HPDE6-E6E7 (cell line): ENCODE data around the gene STRIP2.
"Not testable (repeated sequence)": the region's sequence is repeated elsewhere in the genome, so short reads cannot be mapped to it uniquely, and the experiment has no call there.

Experiments
- DNase-seq: peaks from one replicate; pipeline ENCODE4 v3.0.0; 2011; ENCODE audit warnings: missing footprints; ENCODE audit errors: extremely low spot score

STRIP2 gene

GRCh38 chr7:129493555-129493954, 59.3 kb downstream of the STRIP2 start:
- DNase-seq, result no peak

- DNase-seq, result no peak
Observed at GRCh38 chr7:129494041-129494440, 59.8 kb downstream of the STRIP2 start.

- no peak for DNase-seq
Observed at GRCh38 chr7:129495987-129496386, 61.8 kb downstream of the STRIP2 start.

- no peak for DNase-seq
Observed at GRCh38 chr7:129496653-129497052, 62.4 kb downstream of the STRIP2 start.

- no peak for DNase-seq
Observed at GRCh38 chr7:129497156-129497555, 62.9 kb downstream of the STRIP2 start.

GRCh38 chr7:129498021-129498420, 63.8 kb downstream of the STRIP2 start:
- DNase-seq, result no peak

GRCh38 chr7:129499999-129500398, 65.8 kb downstream of the STRIP2 start:
- no peak for DNase-seq

GRCh38 chr7:129501760-129502707, 67.8 kb downstream of the STRIP2 start, which contains the start of gene SMKR1:
Gene SMKR1 (plus strand): TSS chr7:129502531. CDS start chr7:129502825, 294 bp downstream.
- peak; percentile 69 for DNase-seq

- no peak for DNase-seq
Observed at GRCh38 chr7:129502708-129503685, 68.8 kb downstream of the STRIP2 start.

GRCh38 chr7:129503725-129504124, 69.5 kb downstream of the STRIP2 start:
- no peak for DNase-seq

GRCh38 chr7:129512192-129512591, 78.0 kb downstream of the STRIP2 start:
- no peak for DNase-seq

GRCh38 chr7:129513546-129513945, 79.3 kb downstream of the STRIP2 start:
- DNase-seq, result no peak

GRCh38 chr7:129514683-129515082, 80.5 kb downstream of the STRIP2 start:
- no peak for DNase-seq

GRCh38 chr7:129515381-129515780, 81.1 kb downstream of the STRIP2 start:
- no peak for DNase-seq

GRCh38 chr7:129517931-129518330, 83.7 kb downstream of the STRIP2 start:
- no peak for DNase-seq

- no peak for DNase-seq
Observed at GRCh38 chr7:129519464-129519863, 85.2 kb downstream of the STRIP2 start.

GRCh38 chr7:129522088-129522970, 88.1 kb downstream of the STRIP2 start:
- no peak for DNase-seq

GRCh38 chr7:129522971-129523340, 88.7 kb downstream of the STRIP2 start:
- DNase-seq, result no peak

- no peak for DNase-seq
Observed at GRCh38 chr7:129523924-129524323, 89.7 kb downstream of the STRIP2 start.

GRCh38 chr7:129524405-129524804, 90.2 kb downstream of the STRIP2 start:
- DNase-seq, result not testable (repeated sequence)

- DNase-seq, result no peak
Observed at GRCh38 chr7:129525225-129525862, 91.1 kb downstream of the STRIP2 start.
